Neural cell (in vitro differentiated cells): ENCODE results near the gene NRF1. TPM values are rescaled to one million over a fixed set of nuclear protein-coding genes. Genes with fewer than 3 reads are reported as not detected.
"Not testable (repeated sequence)": the region's sequence is repeated elsewhere in the genome, so short reads cannot be mapped to it uniquely, and the experiment has no call there.

ENCODE experiments used
- H2AFZ ChIP-seq: fragments of 200-600, 300-800 bp; sonication (generic), shearing (Covaris generic); 2 replicates; pipeline ENCODE4 v1.6.0; 2014; ENCODE audit warnings: low read depth, mild to moderate bottlenecking, antibody characterized with exemption, low read length, moderate library complexity
- H3F3A ChIP-seq: fragments of 200-600 bp; shearing (Covaris generic); 2 replicates; pipeline ENCODE4 v1.6.1; 2016; ENCODE audit warnings: mild to moderate bottlenecking, moderate library complexity, mixed read lengths, antibody characterized with exemption, low read length; ENCODE audit not compliant: insufficient read depth, poor library complexity, severe bottlenecking
- H3K27ac ChIP-seq: fragments of 200-600, 300-800 bp; sonication (generic), shearing (Covaris generic); 2 replicates; pipeline ENCODE4 v1.5.1; 2014; ENCODE audit warnings: mild to moderate bottlenecking, low read length, moderate library complexity
- H3K27me3 ChIP-seq: fragments of 300-800, 200-600 bp; sonication (generic), shearing (Covaris generic); 2 replicates; pipeline ENCODE4 v1.6.0; 2014; ENCODE audit warnings: mild to moderate bottlenecking, low read depth, low read length, moderate library complexity; ENCODE audit not compliant: insufficient read depth
- H3K36me3 ChIP-seq: fragments of 300-800, 200-600 bp; sonication (generic), shearing (Covaris generic); 2 replicates; pipeline ENCODE4 v1.5.1; 2014; ENCODE audit warnings: mild to moderate bottlenecking, antibody characterized with exemption, low read length, moderate library complexity; ENCODE audit not compliant: insufficient read depth
- H3K4me2 ChIP-seq: fragments of 300-800, 200-600 bp; sonication (generic), shearing (Covaris generic); 2 replicates; pipeline ENCODE4 v1.6.0; 2014; ENCODE audit warnings: mild to moderate bottlenecking, low read length
- H3K4me3 ChIP-seq: fragments of 300-800, 200-600 bp; sonication (generic), shearing (Covaris generic); 2 replicates; pipeline ENCODE4 v1.5.1; 2014; ENCODE audit warnings: mild to moderate bottlenecking, low read length, moderate library complexity
- H3K79me2 ChIP-seq: fragments of 200-600 bp; shearing (Covaris generic); replicated peaks from 2 replicates; pipeline ENCODE4 v1.6.0; 2014; ENCODE audit warnings: mild to moderate bottlenecking, low read length, moderate library complexity; ENCODE audit not compliant: insufficient read depth
- H3K9ac ChIP-seq: fragments of 300-800, 200-600 bp; sonication (generic), shearing (Covaris generic); 2 replicates; pipeline ENCODE4 v1.6.1; 2016; ENCODE audit warnings: mild to moderate bottlenecking, low read length, mixed read lengths
- H3K9me2 ChIP-seq: fragments of 200-600 bp; shearing (Covaris generic); 2 replicates; pipeline ENCODE4 v1.6.1; 2016; ENCODE audit warnings: mild to moderate bottlenecking, low read length, mixed read lengths; ENCODE audit not compliant: insufficient read depth
- H3K9me3 ChIP-seq: fragments of 200-600, 300-800 bp; sonication (generic), shearing (Covaris generic); 2 replicates; pipeline ENCODE4 v1.6.1; 2016; ENCODE audit warnings: mild to moderate bottlenecking, mixed run types, low read length, moderate library complexity, mixed read lengths
- H4K20me1 ChIP-seq: fragments of 200-600 bp; shearing (Covaris generic); 2 replicates; pipeline ENCODE4 v1.6.1; 2016; ENCODE audit warnings: mild to moderate bottlenecking, mixed run types; ENCODE audit not compliant: insufficient read depth
- CTCF ChIP-seq: fragments of 450-650 bp; IDR thresholded peaks from 2 replicates; pipeline ENCODE4 v1.5.1; 2014; ENCODE audit warnings: antibody characterized with exemption, mild to moderate bottlenecking, moderate library complexity; ENCODE audit not compliant: poor library complexity, severe bottlenecking
- EP300 ChIP-seq: fragments of 450-650 bp; conservative IDR thresholded peaks from 2 replicates; pipeline ENCODE4 v1.6.1; 2014; ENCODE audit warnings: antibody characterized with exemption, mild to moderate bottlenecking, moderate library complexity; ENCODE audit not compliant: poor library complexity, severe bottlenecking
- EZH2 ChIP-seq: fragments of 200-600, 300-800 bp; shearing (Covaris generic), sonication (generic); IDR thresholded peaks from 2 replicates; pipeline ENCODE4 v1.6.1; 2014; ENCODE audit warnings: antibody characterized with exemption, low read length, borderline replicate concordance, mild to moderate bottlenecking; ENCODE audit not compliant: insufficient read depth, poor library complexity, severe bottlenecking
- MXI1 ChIP-seq: fragments of 450-650 bp; conservative IDR thresholded peaks from 2 replicates; pipeline ENCODE4 v1.6.1; 2014; ENCODE audit warnings: antibody characterized with exemption, mild to moderate bottlenecking; ENCODE audit not compliant: poor library complexity, severe bottlenecking
- POLR2AphosphoS5 ChIP-seq: IDR thresholded peaks from 2 replicates; pipeline ENCODE4 v1.6.1; 2012
- RAD21 ChIP-seq: fragments of 450-650 bp; conservative IDR thresholded peaks from 2 replicates; pipeline ENCODE4 v1.6.1; 2014; ENCODE audit warnings: antibody characterized with exemption, mild to moderate bottlenecking, moderate library complexity
- REST ChIP-seq: IDR thresholded peaks from 2 replicates; pipeline ENCODE4 v1.6.1; 2012; ENCODE audit warnings: borderline replicate concordance
- SMC3 ChIP-seq: fragments of 450-650 bp; conservative IDR thresholded peaks from 2 replicates; pipeline ENCODE4 v1.6.1; 2014; ENCODE audit warnings: antibody characterized with exemption, mild to moderate bottlenecking, moderate library complexity; ENCODE audit not compliant: poor library complexity
- TAF1 ChIP-seq: IDR thresholded peaks from 2 replicates; pipeline ENCODE4 v1.6.1; 2012; ENCODE audit warnings: low read depth
- polyA plus RNA-seq: library from polyadenylated mRNA; depleted of rRNA; stranded (reverse); fragments of >200 nt; gene quantifications from 2 replicates; pipeline ENCODE4 v1.2.3, GENCODE V29; 2014

Gene NRF1
- polyA plus RNA-seq, 1 donor from 2014 or later, result 13.2 TPM

GRCh38 chr7:129597672-129598071 is 13.8 kb upstream of the NRF1 start:
- Histone ChIP-seq H3K27ac (no peak overlapping the region), H4K20me1 (no peaks in the 10 kb centered on the region), H3K9me3 (no peaks in the 10 kb centered on the region), H3K9ac (no peak overlapping the region), H3K79me2 (no peaks in the 10 kb centered on the region), H3F3A (no peaks in the 10 kb centered on the region), H3K27me3 (no peaks in the 10 kb centered on the region), H3K36me3 (no peaks in the 10 kb centered on the region), H3K9me2 (no peaks in the 10 kb centered on the region), H3K4me3 (no peak overlapping the region), H2AFZ (no peak overlapping the region), H3K4me2 (no peak overlapping the region)
- no peak for TF ChIP-seq EP300
- no peak for TF ChIP-seq EZH2
- no peak for TF ChIP-seq TAF1
- no peak for TF ChIP-seq SMC3
- TF ChIP-seq CTCF, result no peak
- no peak for TF ChIP-seq MXI1
- TF ChIP-seq REST, result no peak
- TF ChIP-seq POLR2AphosphoS5, result no peak
- no peak for TF ChIP-seq RAD21

DNA sequence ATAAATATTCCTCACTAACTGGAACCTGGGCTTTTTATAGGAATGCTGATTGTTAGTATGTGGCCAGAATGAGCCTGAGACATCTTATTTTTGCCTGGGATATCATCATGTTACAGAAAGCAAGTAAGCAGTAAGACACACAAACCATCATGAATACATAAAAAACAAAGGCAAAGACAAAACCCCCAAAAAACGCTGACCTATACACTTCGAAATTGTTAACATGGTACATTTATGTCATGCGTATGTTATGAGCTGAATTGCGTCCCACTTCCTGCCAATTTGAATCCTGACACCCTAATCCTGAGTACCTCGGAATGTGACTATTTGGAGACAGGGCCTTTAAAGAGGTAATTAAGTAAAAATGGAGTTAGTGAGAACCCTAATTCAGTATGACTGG is 12.3 kb upstream of the NRF1 start:
- Histone ChIP-seq H2AFZ (no peak overlapping the region), H3K36me3 (no peaks in the 10 kb centered on the region), H3K79me2 (no peaks in the 10 kb centered on the region), H3K27me3 (no peaks in the 10 kb centered on the region), H3K9me3 (no peaks in the 10 kb centered on the region), H3K4me3 (no peak overlapping the region), H4K20me1 (no peaks in the 10 kb centered on the region), H3K9ac (no peak overlapping the region), H3K27ac (no peak overlapping the region), H3K4me2 (no peak overlapping the region), H3K9me2 (no peaks in the 10 kb centered on the region), H3F3A (no peaks in the 10 kb centered on the region)
- TF ChIP-seq MXI1, result no peak
- TF ChIP-seq EZH2, result no peak
- no peak for TF ChIP-seq SMC3
- no peak for TF ChIP-seq CTCF
- TF ChIP-seq REST, result no peak
- no peak for TF ChIP-seq TAF1
- no peak for TF ChIP-seq EP300
- TF ChIP-seq RAD21, result no peak
- no peak for TF ChIP-seq POLR2AphosphoS5

DNA sequence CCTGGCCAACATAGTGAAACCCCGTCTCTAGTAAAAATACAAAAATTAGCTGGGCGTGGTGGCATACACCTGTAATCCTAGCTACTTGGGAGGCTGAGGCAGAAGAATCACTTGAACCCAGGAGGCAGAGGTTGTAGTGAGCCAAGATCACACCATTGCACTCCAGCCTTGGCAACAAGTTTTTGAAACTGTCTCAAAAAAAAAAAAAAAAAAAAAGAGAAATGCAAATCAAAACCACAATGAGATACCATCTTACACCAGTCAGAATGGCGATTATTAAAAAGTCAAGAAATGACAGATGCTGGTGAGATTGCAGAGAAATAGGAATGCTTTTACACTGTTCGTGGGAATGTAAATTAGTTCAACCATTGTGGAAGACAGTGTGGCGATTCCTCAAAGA is 7.9 kb upstream of the NRF1 start:
- H3K9ac ChIP-seq, H3F3A ChIP-seq, H3K4me3 ChIP-seq, H3K79me2 ChIP-seq, H3K9me2 ChIP-seq, H4K20me1 ChIP-seq, H2AFZ ChIP-seq, H3K27me3 ChIP-seq, H3K9me3 ChIP-seq, H3K4me2 ChIP-seq, H3K36me3 ChIP-seq, H3K27ac ChIP-seq: not testable (repeated sequence)
